ENCODE results near the gene EIF4E2. TPM values are rescaled to one million over a fixed set of nuclear protein-coding genes. Genes with fewer than 3 reads are reported as not detected.

Gene EIF4E2
- total RNA-seq, 1 experiment from 2014 or later: 97.8 TPM

GRCh38 chr2:232544674-232545073 is 5.8 kb upstream of the EIF4E2 start (continued):
- TF ChIP-seq ZNF416 (CRISPR knock-in tag; IDR thresholded peaks at IDR 0.05) (no peak), OVOL2 (CRISPR knock-in tag; IDR thresholded peaks at IDR 0.05; ENCODE audit: borderline replicate concordance) (no peak), AR (CRISPR knock-in tag; IDR thresholded peaks at IDR 0.05) (no peak), SMAD3 (CRISPR knock-in tag; IDR thresholded peaks at IDR 0.05; ENCODE audit: borderline replicate concordance) (no peak), ZBTB21 (CRISPR knock-in tag; IDR thresholded peaks at IDR 0.05; ENCODE audit: borderline replicate concordance) (no peak), ZNF317 (CRISPR knock-in tag; IDR thresholded peaks at IDR 0.05; ENCODE audit: borderline replicate concordance, low read depth) (no peak), ZNF138 (CRISPR knock-in tag; conservative IDR thresholded peaks at IDR 0.05) (no peak), ZMAT4 (CRISPR knock-in tag; IDR thresholded peaks at IDR 0.05) (no peak), SMAD4 (CRISPR knock-in tag; IDR thresholded peaks at IDR 0.05) (no peak)
- TF ChIP-seq, protein P1, sequence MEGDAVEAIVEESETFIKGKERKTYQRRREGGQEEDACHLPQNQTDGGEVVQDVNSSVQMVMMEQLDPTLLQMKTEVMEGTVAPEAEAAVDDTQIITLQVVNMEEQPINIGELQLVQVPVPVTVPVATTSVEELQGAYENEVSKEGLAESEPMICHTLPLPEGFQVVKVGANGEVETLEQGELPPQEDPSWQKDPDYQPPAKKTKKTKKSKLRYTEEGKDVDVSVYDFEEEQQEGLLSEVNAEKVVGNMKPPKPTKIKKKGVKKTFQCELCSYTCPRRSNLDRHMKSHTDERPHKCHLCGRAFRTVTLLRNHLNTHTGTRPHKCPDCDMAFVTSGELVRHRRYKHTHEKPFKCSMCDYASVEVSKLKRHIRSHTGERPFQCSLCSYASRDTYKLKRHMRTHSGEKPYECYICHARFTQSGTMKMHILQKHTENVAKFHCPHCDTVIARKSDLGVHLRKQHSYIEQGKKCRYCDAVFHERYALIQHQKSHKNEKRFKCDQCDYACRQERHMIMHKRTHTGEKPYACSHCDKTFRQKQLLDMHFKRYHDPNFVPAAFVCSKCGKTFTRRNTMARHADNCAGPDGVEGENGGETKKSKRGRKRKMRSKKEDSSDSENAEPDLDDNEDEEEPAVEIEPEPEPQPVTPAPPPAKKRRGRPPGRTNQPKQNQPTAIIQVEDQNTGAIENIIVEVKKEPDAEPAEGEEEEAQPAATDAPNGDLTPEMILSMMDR (IDR thresholded peaks at IDR 0.05): no peak

- Mint-ChIP-seq H3K9me3 (peaks cover 10% of the 10 kb centered on the region), H3K27ac (no peak overlapping the region), H3K36me3 (peaks cover 29% of the 10 kb centered on the region), H3K27me3 (ENCODE audit: low read depth) (peaks cover 3% of the 10 kb centered on the region), H3K4me1 (peaks cover 4% of the 10 kb centered on the region), H3K4me3 (no peak overlapping the region)
- TF ChIP-seq ZNF219 (CRISPR knock-in tag; IDR thresholded peaks at IDR 0.05; ENCODE audit: borderline replicate concordance) (no peak), SOX15 (CRISPR knock-in tag; IDR thresholded peaks at IDR 0.05) (no peak), SP1 (CRISPR knock-in tag; conservative IDR thresholded peaks at IDR 0.05) (no peak), KAT7 (CRISPR knock-in tag; IDR thresholded peaks at IDR 0.05; ENCODE audit: borderline replicate concordance) (no peak)
- no peak for ATAC-seq
- DNase-seq (ENCODE audit: low spot score): no peak
- ChIA-PET CTCF (interaction anchor here (0.7 to 1.2 kb wide), 2 partner anchors 8 to 23 kb away, joined by 3 to 6 read pairs; no protein-coding TSS in a partner anchor), POLR2A (no interaction called here)
Observed at GRCh38 chr2:232545511-232546375, 4.7 kb upstream of the EIF4E2 start.

DNA sequence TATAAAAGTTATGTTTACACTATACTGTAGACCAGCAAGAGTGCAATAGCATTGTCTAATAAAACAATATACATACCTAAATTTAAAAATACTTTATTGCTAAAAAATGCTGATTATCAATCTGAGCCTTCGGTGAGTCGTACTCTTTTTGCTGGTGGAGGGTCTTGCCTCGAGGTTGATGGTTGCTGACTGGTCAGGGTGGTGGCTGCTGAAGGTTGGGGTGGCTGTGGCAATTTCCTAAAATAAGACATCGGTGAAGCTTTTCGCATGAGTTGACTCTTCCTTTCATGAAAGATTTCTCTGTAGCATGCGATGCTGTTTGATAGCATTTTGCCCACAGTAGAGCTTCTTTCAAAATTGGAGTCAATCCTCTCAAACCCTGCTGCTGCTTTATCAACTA is 2.5 kb upstream of the EIF4E2 start:
- DNase-seq (ENCODE audit: low spot score): no peak
- Mint-ChIP-seq H3K4me1 (peaks cover 13% of the 10 kb centered on the region), H3K27ac (no peak overlapping the region), H3K4me3 (no peak overlapping the region), H3K27me3 (ENCODE audit: low read depth) (peaks cover 3% of the 10 kb centered on the region), H3K36me3 (peaks cover 33% of the 10 kb centered on the region), H3K9me3 (peaks cover 10% of the 10 kb centered on the region)
- ChIA-PET CTCF (interaction anchor here (1.1 kb wide), 1 partner anchor 221 kb away, joined by 3 read pairs; no protein-coding TSS in a partner anchor), POLR2A (no interaction called here)
- ATAC-seq: no peak
- TF ChIP-seq, protein P2, sequence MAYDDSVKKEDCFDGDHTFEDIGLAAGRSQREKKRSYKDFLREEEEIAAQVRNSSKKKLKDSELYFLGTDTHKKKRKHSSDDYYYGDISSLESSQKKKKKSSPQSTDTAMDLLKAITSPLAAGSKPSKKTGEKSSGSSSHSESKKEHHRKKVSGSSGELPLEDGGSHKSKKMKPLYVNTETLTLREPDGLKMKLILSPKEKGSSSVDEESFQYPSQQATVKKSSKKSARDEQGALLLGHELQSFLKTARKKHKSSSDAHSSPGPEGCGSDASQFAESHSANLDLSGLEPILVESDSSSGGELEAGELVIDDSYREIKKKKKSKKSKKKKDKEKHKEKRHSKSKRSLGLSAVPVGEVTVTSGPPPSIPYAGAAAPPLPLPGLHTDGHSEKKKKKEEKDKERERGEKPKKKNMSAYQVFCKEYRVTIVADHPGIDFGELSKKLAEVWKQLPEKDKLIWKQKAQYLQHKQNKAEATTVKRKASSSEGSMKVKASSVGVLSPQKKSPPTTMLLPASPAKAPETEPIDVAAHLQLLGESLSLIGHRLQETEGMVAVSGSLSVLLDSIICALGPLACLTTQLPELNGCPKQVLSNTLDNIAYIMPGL (CRISPR knock-in tag; IDR thresholded peaks at IDR 0.05): no peak
- TF ChIP-seq, protein P3, sequence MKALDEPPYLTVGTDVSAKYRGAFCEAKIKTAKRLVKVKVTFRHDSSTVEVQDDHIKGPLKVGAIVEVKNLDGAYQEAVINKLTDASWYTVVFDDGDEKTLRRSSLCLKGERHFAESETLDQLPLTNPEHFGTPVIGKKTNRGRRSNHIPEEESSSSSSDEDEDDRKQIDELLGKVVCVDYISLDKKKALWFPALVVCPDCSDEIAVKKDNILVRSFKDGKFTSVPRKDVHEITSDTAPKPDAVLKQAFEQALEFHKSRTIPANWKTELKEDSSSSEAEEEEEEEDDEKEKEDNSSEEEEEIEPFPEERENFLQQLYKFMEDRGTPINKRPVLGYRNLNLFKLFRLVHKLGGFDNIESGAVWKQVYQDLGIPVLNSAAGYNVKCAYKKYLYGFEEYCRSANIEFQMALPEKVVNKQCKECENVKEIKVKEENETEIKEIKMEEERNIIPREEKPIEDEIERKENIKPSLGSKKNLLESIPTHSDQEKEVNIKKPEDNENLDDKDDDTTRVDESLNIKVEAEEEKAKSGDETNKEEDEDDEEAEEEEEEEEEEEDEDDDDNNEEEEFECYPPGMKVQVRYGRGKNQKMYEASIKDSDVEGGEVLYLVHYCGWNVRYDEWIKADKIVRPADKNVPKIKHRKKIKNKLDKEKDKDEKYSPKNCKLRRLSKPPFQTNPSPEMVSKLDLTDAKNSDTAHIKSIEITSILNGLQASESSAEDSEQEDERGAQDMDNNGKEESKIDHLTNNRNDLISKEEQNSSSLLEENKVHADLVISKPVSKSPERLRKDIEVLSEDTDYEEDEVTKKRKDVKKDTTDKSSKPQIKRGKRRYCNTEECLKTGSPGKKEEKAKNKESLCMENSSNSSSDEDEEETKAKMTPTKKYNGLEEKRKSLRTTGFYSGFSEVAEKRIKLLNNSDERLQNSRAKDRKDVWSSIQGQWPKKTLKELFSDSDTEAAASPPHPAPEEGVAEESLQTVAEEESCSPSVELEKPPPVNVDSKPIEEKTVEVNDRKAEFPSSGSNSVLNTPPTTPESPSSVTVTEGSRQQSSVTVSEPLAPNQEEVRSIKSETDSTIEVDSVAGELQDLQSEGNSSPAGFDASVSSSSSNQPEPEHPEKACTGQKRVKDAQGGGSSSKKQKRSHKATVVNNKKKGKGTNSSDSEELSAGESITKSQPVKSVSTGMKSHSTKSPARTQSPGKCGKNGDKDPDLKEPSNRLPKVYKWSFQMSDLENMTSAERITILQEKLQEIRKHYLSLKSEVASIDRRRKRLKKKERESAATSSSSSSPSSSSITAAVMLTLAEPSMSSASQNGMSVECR (CRISPR knock-in tag; IDR thresholded peaks at IDR 0.05; ENCODE audit: borderline replicate concordance): no peak
- TF ChIP-seq TEAD4 (CRISPR knock-in tag; IDR thresholded peaks at IDR 0.05) (no peak), PRRX2 (CRISPR knock-in tag; IDR thresholded peaks at IDR 0.05) (no peak), ZNF512 (CRISPR knock-in tag; IDR thresholded peaks at IDR 0.05; ENCODE audit: borderline replicate concordance) (no peak)

Measured in WTC11 (cell line).